T-helper 17 cell (primary cell): ENCODE data around the gene PPP2R2D. TPM values are rescaled to one million over a fixed set of nuclear protein-coding genes. Genes with fewer than 3 reads are reported as not detected.
"Not testable (repeated sequence)": the region's sequence is repeated elsewhere in the genome, so short reads cannot be mapped to it uniquely, and the experiment has no call there.

Experiments used
- ATAC-seq: fragments of 150-1000 bp; cut with Tn5 transposase; 2 replicates; pipeline ENCODE4 v1.10.0; 2021; ENCODE audit warnings: mild to moderate bottlenecking, moderate library complexity
- DNase-seq, 3 donors: peaks; one replicate each; pipeline versions ENCODE4 v3.0.0 to v3.0.0-alpha.2; 2020 to 2021
- H3K9me3 ChIP-seq: one replicate; pipeline ENCODE4 v1.7.0; 2013; ENCODE audit warnings: low read length, mild to moderate bottlenecking; ENCODE audit not compliant: control insufficient read depth, poor library complexity, severe bottlenecking
- H3K27ac Mint-ChIP-seq: one replicate; pipeline ENCODE4 v1.8.0; 2022; ENCODE audit warnings: mild to moderate bottlenecking, moderate library complexity, mixed read lengths
- H3K27me3 Mint-ChIP-seq: one replicate; pipeline ENCODE4 v1.8.0; 2022; ENCODE audit warnings: mixed read lengths
- H3K36me3 Mint-ChIP-seq: one replicate; pipeline ENCODE4 v1.8.0; 2022; ENCODE audit warnings: low read depth, mixed read lengths
- H3K4me1 Mint-ChIP-seq: one replicate; pipeline ENCODE4 v1.8.0; 2022; ENCODE audit warnings: mild to moderate bottlenecking, mixed read lengths
- H3K4me3 Mint-ChIP-seq: one replicate; pipeline ENCODE4 v1.8.0; 2022; ENCODE audit warnings: mild to moderate bottlenecking, moderate library complexity, mixed read lengths
- total RNA-seq, 4 donors: library from RNA in 2 of 4; stranded (reverse) in 2 of 4; gene quantifications; one replicate each; pipeline ENCODE4 v1.2.3 and lab custom pipeline; 2022 to 2026

The PPP2R2D gene
- total RNA-seq, 2 donors from 2014 or later, result 34.5 to 36.6 TPM

- no peaks in the 10 kb centered on the region for H3K9me3 ChIP-seq
- Mint-ChIP-seq H3K27me3 (no peaks in the 10 kb centered on the region), H3K4me3 (peak overlapping the region; percentile 78), H3K27ac (peak overlapping the region; percentile 83), H3K4me1 (peaks cover 36% of the 10 kb centered on the region), H3K36me3 (no peaks in the 10 kb centered on the region)
- ATAC-seq, result no peak
- no peak for DNase-seq
These were observed 79.0 kb downstream of the PPP2R2D start for GRCh38 chr10:131979821-131980270.

GRCh38 chr10:131980321-131980720 is 79.5 kb downstream of the PPP2R2D start:
- ATAC-seq (no peak), DNase-seq (no peak)
- H3K4me1 Mint-ChIP-seq, result peaks cover 32% of the 10 kb centered on the region
- H3K27ac Mint-ChIP-seq, result peak overlapping the region; percentile 83
- no peaks in the 10 kb centered on the region for H3K27me3 Mint-ChIP-seq
- H3K4me3 Mint-ChIP-seq, result no peak overlapping the region
- H3K9me3 ChIP-seq, result no peaks in the 10 kb centered on the region
- H3K36me3 Mint-ChIP-seq, result no peaks in the 10 kb centered on the region

DNA sequence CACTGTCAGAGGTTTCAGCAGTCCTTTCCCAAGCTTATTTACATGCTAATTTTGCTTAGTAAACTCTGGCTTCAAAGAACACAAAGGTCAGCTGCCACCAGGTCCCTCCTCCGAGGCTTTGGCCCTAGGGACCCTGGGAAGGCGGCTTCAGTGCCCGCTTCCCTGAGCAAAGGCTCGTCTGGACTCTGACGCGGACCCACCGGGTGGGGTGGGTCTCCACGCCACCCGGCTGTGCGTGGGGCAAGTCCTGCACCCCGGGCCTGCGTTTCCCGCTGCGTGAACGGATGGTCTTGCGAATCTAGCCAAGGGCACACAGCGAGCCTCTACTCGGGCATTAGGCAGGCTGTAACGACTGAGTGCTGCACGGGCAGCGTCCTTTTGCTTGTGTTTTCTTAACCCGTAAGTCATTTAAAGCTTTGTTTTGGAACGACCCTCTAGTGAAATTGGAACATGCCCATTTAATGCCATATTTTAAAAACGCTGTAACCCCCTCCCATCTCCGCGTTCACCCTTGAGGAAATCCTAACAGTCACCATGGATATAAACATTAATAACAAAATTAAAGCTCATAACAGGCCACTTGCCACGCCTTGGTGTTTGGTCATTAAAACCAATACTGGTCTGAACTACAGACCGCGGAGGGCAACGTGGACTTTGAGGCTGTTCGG is 80.1 kb downstream of the PPP2R2D start:
- peaks cover 5% of the 10 kb centered on the region for H3K27me3 Mint-ChIP-seq
- H3K4me1 Mint-ChIP-seq, result peaks cover 26% of the 10 kb centered on the region
- DNase-seq (no peak), ATAC-seq (no peak)
- no peaks in the 10 kb centered on the region for H3K36me3 Mint-ChIP-seq
- H3K4me3 Mint-ChIP-seq, result peak overlapping the region; percentile 89
- H3K27ac Mint-ChIP-seq, result peak overlapping the region; percentile 19
- H3K9me3 ChIP-seq, result no peaks in the 10 kb centered on the region

DNA sequence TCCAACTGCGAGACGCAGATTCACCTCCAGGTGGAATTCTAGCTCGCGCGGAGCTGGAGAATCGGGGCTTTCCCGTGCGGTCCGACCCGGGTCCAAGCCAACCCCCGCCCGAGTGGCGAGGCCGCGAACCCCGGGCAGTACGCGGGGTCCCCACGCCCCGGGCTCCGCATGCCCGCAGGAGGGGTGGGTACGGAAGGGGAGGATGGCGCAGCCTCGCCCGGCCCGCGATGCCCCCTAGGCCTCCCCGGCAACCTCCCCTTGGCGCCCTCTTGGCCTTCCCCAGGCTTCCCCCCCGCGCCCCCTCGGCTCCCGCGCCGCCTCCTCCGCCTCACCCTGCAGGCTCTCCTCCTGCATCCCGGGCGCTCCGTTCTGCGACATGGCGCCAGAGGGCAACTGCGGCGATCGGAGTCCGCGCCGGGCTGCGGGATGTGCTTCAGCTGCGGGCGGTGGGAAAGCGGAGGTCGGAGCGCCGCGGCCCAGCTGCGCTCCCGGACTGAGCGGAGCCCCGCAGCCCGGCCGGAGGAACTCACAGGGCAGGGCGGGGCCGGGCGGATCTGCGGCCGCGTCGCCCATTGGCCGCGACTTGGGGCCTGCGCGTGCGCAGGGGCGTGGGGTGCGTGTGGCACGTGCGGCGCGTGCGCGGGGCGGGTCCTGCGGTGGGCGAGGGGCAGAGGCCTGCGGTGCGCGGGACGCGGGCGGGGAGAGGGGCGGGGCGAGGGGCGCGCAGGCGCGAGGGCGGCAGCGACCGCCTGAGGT is 80.8 kb downstream of the PPP2R2D start, which contains the start of gene BNIP3:
TSS of gene BNIP3 (minus strand) at position 495 of the 756 bp plus-strand sequence. CDS start at position 378, 117 bp downstream.
- peak; percentile 94 for ATAC-seq
- Mint-ChIP-seq H3K27me3 (peaks cover 7% of the 10 kb centered on the region), H3K4me3 (peak within 1 kb of the TSS; percentile 89), H3K4me1 (peaks cover 19% of the 10 kb centered on the region), H3K36me3 (no peaks in the 10 kb centered on the region), H3K27ac (peak within 1 kb of the TSS; percentile 19)
- DNase-seq, result peak; percentile 94 to 97 (median 95)
- no peaks in the 10 kb centered on the region for H3K9me3 ChIP-seq

DNA sequence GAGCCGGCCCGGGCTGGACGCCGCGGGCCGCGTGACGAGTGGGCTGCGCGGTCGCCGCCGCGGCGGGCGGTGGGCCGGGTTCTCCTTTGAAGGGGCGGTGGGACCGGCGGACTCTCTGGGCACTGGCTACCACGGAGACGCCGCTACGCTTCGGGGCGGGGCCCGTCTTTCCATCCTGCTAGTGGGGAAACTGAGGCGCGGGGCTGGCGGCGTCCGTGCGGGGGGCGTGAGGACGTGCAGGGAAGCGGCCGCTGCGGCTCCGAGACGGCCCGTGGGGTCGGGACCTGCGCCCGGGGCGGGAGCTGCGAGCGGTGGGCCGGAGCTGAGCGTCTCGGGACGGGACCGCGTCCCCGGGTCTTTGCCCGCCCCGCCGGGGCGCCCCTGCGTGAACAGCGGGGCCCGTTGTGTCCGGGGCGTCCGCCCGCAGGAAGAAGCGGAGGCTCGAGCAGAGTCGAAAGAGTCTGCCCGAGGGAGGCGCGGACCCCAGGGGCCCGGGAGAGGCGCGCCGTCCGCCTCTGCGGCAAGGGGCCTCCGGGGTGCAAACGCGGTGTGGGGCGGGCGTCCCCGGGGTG is 81.5 kb downstream of the PPP2R2D start:
- Mint-ChIP-seq H3K27ac (no peak overlapping the region), H3K27me3 (peaks cover 7% of the 10 kb centered on the region), H3K36me3 (no peaks in the 10 kb centered on the region), H3K4me1 (peaks cover 18% of the 10 kb centered on the region), H3K4me3 (peak overlapping the region; percentile 89)
- DNase-seq (no peak), ATAC-seq (peak; percentile 19)
- H3K9me3 ChIP-seq, result no peaks in the 10 kb centered on the region

DNA sequence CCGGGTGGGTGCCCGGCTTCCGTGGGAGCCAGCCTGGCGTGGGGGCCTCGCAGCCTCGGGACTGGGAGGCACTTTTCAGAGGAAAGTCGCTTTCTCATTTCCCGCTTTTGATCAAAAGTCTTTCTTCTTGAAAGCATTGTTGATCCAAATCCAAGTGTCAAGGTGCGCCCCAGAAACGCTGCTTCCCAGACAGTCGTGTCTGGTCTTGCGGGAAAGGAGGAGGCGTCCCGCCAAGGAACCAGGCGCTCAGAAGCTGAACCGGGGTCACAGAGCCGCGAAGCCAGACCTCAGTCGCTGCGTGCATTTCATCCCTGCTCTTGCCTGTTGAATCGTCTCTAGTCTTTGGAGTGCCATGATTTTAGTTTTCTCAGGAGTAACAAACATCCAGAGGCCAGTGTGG is 82.0 kb downstream of the PPP2R2D start:
- DNase-seq (no peak), ATAC-seq (no peak)
- H3K36me3 Mint-ChIP-seq, result no peaks in the 10 kb centered on the region

DNA sequence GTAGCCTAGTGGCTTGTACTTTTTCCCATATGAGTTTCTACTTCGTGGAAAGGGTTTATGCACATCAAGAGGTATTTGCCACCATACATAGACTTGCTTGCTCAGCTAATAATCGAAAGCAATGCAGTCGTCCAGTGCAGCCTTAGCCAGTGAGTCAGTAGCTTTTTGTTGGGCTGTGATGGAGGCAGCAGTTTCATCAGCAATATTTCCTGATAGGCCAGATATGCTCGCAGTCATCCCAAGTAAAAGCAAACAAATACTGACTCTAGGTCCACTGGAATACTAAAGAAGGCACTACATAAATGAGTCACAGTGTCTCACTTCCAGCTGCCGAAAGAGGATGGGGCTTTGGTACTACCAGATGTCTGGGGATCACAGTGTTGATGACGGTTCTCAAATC is 83.0 kb downstream of the PPP2R2D start:
- Mint-ChIP-seq H3K36me3 (no peaks in the 10 kb centered on the region), H3K4me1 (peaks cover 13% of the 10 kb centered on the region), H3K27me3 (peaks cover 7% of the 10 kb centered on the region), H3K27ac (no peak overlapping the region), H3K4me3 (no peak overlapping the region)
- H3K9me3 ChIP-seq, result no peaks in the 10 kb centered on the region
- ATAC-seq (no peak), DNase-seq (no peak)

More for the DNA sequence above, 82.0 kb downstream of the PPP2R2D start:
- H3K9me3 ChIP-seq, result no peaks in the 10 kb centered on the region
- Mint-ChIP-seq H3K27me3 (peaks cover 7% of the 10 kb centered on the region), H3K4me1 (peaks cover 17% of the 10 kb centered on the region), H3K4me3 (peak overlapping the region; percentile 73), H3K27ac (peak overlapping the region; percentile 19)

DNA sequence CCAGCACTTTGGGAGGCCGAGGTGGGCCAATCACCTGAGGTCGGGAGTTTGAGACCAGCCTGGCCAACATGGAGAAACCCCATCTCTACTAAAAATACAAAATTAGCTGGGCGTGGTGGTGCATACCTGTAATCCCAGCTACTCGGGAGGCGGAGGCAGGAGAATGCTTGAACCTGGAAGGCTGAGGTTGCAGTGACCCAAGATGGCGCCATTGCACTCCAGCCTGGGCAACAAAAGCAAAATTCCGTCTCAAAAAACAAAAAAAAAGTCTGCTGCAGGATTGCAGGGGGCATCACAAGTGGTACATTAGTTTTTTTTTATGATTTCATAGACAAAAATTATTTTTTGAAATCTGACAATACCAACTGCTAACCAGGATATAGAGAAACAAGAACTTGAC is 86.0 kb downstream of the PPP2R2D start:
- not testable (repeated sequence) for H3K4me1 Mint-ChIP-seq, H3K27me3 Mint-ChIP-seq, H3K4me3 Mint-ChIP-seq, H3K9me3 ChIP-seq, H3K36me3 Mint-ChIP-seq, H3K27ac Mint-ChIP-seq, ATAC-seq, DNase-seq

DNA sequence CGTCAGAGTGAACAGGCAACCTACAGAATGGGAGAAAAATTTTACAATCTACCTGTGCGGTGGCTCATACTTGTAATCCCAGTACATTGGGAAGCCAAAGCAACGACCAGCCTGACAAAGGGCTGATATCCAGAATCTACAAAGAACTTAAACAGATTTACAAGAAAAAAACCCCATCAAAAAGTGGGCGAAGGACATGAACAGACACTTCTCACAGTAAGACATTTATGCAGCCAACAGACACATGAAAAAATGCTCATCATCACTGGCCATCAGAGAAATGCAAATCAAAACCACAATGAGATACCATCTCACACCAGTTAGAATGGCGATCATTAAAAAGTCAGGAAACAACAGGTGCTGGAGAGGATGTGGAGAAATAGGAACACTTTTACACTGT is 86.5 kb downstream of the PPP2R2D start:
- H3K9me3 ChIP-seq, H3K4me1 Mint-ChIP-seq, ATAC-seq, H3K36me3 Mint-ChIP-seq, H3K27me3 Mint-ChIP-seq, H3K27ac Mint-ChIP-seq, H3K4me3 Mint-ChIP-seq, DNase-seq: not testable (repeated sequence)

- DNase-seq, H3K9me3 ChIP-seq, H3K27me3 Mint-ChIP-seq, H3K27ac Mint-ChIP-seq, H3K36me3 Mint-ChIP-seq, ATAC-seq, H3K4me1 Mint-ChIP-seq, H3K4me3 Mint-ChIP-seq: not testable (repeated sequence)
These were observed 87.0 kb downstream of the PPP2R2D start for GRCh38 chr10:131987786-131988185.

- H3K36me3 Mint-ChIP-seq, result no peaks in the 10 kb centered on the region
- H3K27ac Mint-ChIP-seq, result no peak overlapping the region
- no peaks in the 10 kb centered on the region for H3K9me3 ChIP-seq
- ATAC-seq, result no peak
- no peaks in the 10 kb centered on the region for H3K4me1 Mint-ChIP-seq
- no peak overlapping the region for H3K4me3 Mint-ChIP-seq
- H3K27me3 Mint-ChIP-seq, result peaks cover 3% of the 10 kb centered on the region
- DNase-seq, result no peak
These were observed 90.9 kb downstream of the PPP2R2D start for GRCh38 chr10:131991726-131992125.

DNA sequence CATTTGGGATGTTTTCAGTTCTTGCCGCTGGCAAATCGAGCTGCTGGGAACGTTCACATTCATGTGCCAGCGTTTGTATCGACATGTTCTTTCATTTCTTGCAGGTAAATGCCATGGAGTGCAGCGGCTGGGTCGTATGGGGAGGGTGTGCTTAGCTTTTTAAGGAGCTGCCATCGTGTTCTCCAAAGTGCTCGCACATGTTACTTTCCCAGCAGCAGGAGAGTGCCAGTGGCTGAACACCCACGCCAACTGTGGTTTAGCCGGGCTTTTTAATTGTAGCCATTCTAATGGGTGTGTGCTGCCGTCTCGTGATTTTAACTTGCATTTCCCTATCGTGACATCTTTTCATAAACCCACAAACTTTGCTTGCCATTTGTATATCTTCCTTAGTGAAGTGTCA is 92.5 kb downstream of the PPP2R2D start:
- Mint-ChIP-seq H3K36me3 (no peaks in the 10 kb centered on the region), H3K27ac (no peak overlapping the region), H3K27me3 (peaks cover 5% of the 10 kb centered on the region), H3K4me1 (no peaks in the 10 kb centered on the region), H3K4me3 (no peak overlapping the region)
- no peaks in the 10 kb centered on the region for H3K9me3 ChIP-seq
- ATAC-seq (no peak), DNase-seq (no peak)

DNA sequence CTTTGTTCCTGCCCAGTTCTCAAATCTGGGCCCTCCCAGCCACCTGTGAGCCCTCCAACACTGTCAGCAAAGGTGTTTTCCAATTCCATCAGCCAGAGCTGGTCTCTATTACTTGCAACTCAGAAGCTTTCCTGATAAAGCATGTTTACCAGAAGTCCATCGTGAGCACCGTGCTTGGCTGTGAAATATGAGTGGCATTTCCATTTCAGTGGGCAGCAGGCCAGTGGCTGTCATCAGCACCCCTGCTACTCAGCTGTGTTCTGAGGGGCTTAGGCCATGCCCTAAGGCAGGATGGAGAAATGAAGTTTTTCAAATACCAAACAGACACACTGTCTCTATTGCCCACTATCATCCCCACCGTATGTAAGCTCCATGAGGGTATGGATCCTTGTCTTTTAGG is 93.6 kb downstream of the PPP2R2D start:
- H3K4me3 Mint-ChIP-seq, result no peak overlapping the region
- H3K36me3 Mint-ChIP-seq, result no peaks in the 10 kb centered on the region
- ATAC-seq, result no peak
- no peaks in the 10 kb centered on the region for H3K9me3 ChIP-seq
- no peak overlapping the region for H3K27ac Mint-ChIP-seq
- peaks cover 5% of the 10 kb centered on the region for H3K27me3 Mint-ChIP-seq
- no peaks in the 10 kb centered on the region for H3K4me1 Mint-ChIP-seq
- no peak for DNase-seq
